GM21825 (cell line): Measurements from ENCODE around the gene TRMO.

Source experiments
- ATAC-seq: cut with Tn5 transposase; IDR thresholded peaks from one replicate; pipeline ENCODE4 v1.9.1; 2021; ENCODE audit warnings: mild to moderate bottlenecking, moderate library complexity; ENCODE audit not compliant: unreplicated experiment

The TRMO gene

GRCh38 chr9:97938081-97938644 lies 15.9 kb upstream of the TRMO start, which contains the start of gene HEMGN:
HEMGN (minus strand) TSS chr9:97938172; CDS start chr9:97938136, 36 bp downstream.
- no peak for ATAC-seq

GRCh38 chr9:97936998-97937397 lies 14.7 kb upstream of the TRMO start:
- no peak for ATAC-seq

GRCh38 chr9:97935276-97935675 lies 13.0 kb upstream of the TRMO start:
- no peak for ATAC-seq

- no peak for ATAC-seq
Observed at GRCh38 chr9:97934321-97935115, 12.2 kb upstream of the TRMO start.

GRCh38 chr9:97933297-97933998 lies 11.1 kb upstream of the TRMO start:
- no peak for ATAC-seq

GRCh38 chr9:97930972-97931371 lies 8.7 kb upstream of the TRMO start:
- ATAC-seq, result no peak

GRCh38 chr9:97928986-97929604 lies 6.8 kb upstream of the TRMO start:
- ATAC-seq, result no peak

- no peak for ATAC-seq
Observed at GRCh38 chr9:97925497-97926334, 3.4 kb upstream of the TRMO start.

- no peak for ATAC-seq
Observed at GRCh38 chr9:97924386-97924785, 2.1 kb upstream of the TRMO start.

- ATAC-seq, result peak; percentile 36
Observed at GRCh38 chr9:97923529-97924108, 1.3 kb upstream of the TRMO start.

- no peak for ATAC-seq
Observed at GRCh38 chr9:97919217-97919813, 3.0 kb downstream of the TRMO start.

GRCh38 chr9:97918611-97919010 lies 3.7 kb downstream of the TRMO start:
- ATAC-seq, result no peak

- ATAC-seq, result no peak
Observed at GRCh38 chr9:97911970-97912369, 10.3 kb downstream of the TRMO start.

GRCh38 chr9:97911528-97911927 lies 10.8 kb downstream of the TRMO start:
- no peak for ATAC-seq

GRCh38 chr9:97910357-97910756 lies 11.9 kb downstream of the TRMO start:
- no peak for ATAC-seq

GRCh38 chr9:97908705-97909104 lies 13.6 kb downstream of the TRMO start:
- ATAC-seq, result no peak

GRCh38 chr9:97907632-97908031 lies 14.7 kb downstream of the TRMO start:
- ATAC-seq, result no peak

- no peak for ATAC-seq
Observed at GRCh38 chr9:97907046-97907445, 15.3 kb downstream of the TRMO start.

- ATAC-seq, result no peak
Observed at GRCh38 chr9:97906236-97906831, 16.0 kb downstream of the TRMO start.
